Keratinocyte (primary cell): ENCODE results near the gene GRB14. TPM values are rescaled to one million over a fixed set of nuclear protein-coding genes. Genes with fewer than 3 reads are reported as not detected.

Experiments used
- DNase-seq: peaks from one replicate; pipeline ENCODE4 v3.0.0-alpha.2; 2011; ENCODE audit warnings: low read depth, missing footprints, low spot score
- FAIRE-seq: peaks from 2 replicates; lab custom pipeline; 2011; peaks lifted over from hg19 to GRCh38; lab: Jason Lieb, UNC
- H2AFZ ChIP-seq: 2 replicates; pipeline ENCODE4 v1.6.0; 2012; ENCODE audit warnings: low read length, control low read depth, inconsistent platforms; ENCODE audit not compliant: control insufficient read depth
- H3K27ac ChIP-seq: 2 replicates; pipeline ENCODE4 v1.5.1; 2011; ENCODE audit warnings: low read length; ENCODE audit not compliant: control insufficient read depth, insufficient read depth
- H3K27me3 ChIP-seq: 3 replicates; pipeline ENCODE4 v1.6.0; 2011; ENCODE audit warnings: low read length; ENCODE audit not compliant: control insufficient read depth, insufficient read depth; ENCODE audit errors: extremely low read depth
- H3K36me3 ChIP-seq, 2 experiments: 2 replicates in 1 of 2; 3 replicates in 1 of 2; pipeline ENCODE4 v1.5.1; 2011; ENCODE audit warnings: low read length in 2 of 2, mild to moderate bottlenecking in 1 of 2; ENCODE audit not compliant: control insufficient read depth in 2 of 2, insufficient read depth in 2 of 2; ENCODE audit errors: extremely low read depth in 1 of 2
- H3K4me1 ChIP-seq: 3 replicates; pipeline ENCODE4 v1.5.1; 2011; ENCODE audit warnings: low read length; ENCODE audit not compliant: control insufficient read depth, insufficient read depth; ENCODE audit errors: extremely low read depth
- H3K4me2 ChIP-seq: 3 replicates; pipeline ENCODE4 v1.6.0; 2011; ENCODE audit warnings: low read depth, low read length; ENCODE audit not compliant: control insufficient read depth, insufficient read depth; ENCODE audit errors: extremely low read depth
- H3K4me3 ChIP-seq, 3 experiments: fragments of 200-600 bp in 1 of 3; sonication (generic) in 1 of 3; 2 replicates in 2 of 3; 3 replicates in 1 of 3; pipeline ENCODE4 v1.5.1; 2011 to 2016; ENCODE audit warnings: low read length in 3 of 3, mild to moderate bottlenecking in 3 of 3, control low read depth in 2 of 3, inconsistent platforms in 1 of 3, low read depth in 1 of 3, mixed read lengths in 1 of 3, mixed run types in 1 of 3, moderate library complexity in 1 of 3; ENCODE audit not compliant: control insufficient read depth in 2 of 3, insufficient read depth in 2 of 3; ENCODE audit errors: extremely low read depth in 1 of 3
- H3K79me2 ChIP-seq: 2 replicates; pipeline ENCODE4 v1.6.0; 2012; ENCODE audit warnings: low read length; ENCODE audit not compliant: control insufficient read depth, insufficient read depth
- H3K9ac ChIP-seq: 3 replicates; pipeline ENCODE4 v1.6.0; 2011; ENCODE audit warnings: low read length; ENCODE audit not compliant: control insufficient read depth, insufficient read depth; ENCODE audit errors: extremely low read depth
- H3K9me1 ChIP-seq: 3 replicates; pipeline ENCODE4 v1.6.0; 2011; ENCODE audit warnings: low read length; ENCODE audit not compliant: control insufficient read depth, insufficient read depth; ENCODE audit errors: extremely low read depth
- H3K9me3 ChIP-seq: 2 replicates; pipeline ENCODE4 v1.5.1; 2012; ENCODE audit warnings: low read depth, low read length; ENCODE audit not compliant: control insufficient read depth
- H4K20me1 ChIP-seq: 3 replicates; pipeline ENCODE4 v1.6.0; 2011; ENCODE audit warnings: low read length; ENCODE audit not compliant: control insufficient read depth, insufficient read depth; ENCODE audit errors: extremely low read depth
- EZH2 ChIP-seq: IDR thresholded peaks from one replicate; pipeline ENCODE4 v1.6.1; 2012; ENCODE audit warnings: inconsistent platforms, mild to moderate bottlenecking, low read length, moderate library complexity
- dilution Hi-C: fragments of 300-500 bp; cut with MboI; formaldehyde crosslinking; loops from one replicate; pipeline ENCODE4 v1.7.0; 2020; ENCODE audit warnings: low sequenced_read_pairs; ENCODE audit not compliant: extremely low pct_ligation_motif_present
- polyA plus RNA-seq, 5 experiments: library from polyadenylated mRNA; depleted of rRNA in 3 of 5; stranded (reverse) in 3 of 5; stranded (forward) in 1 of 5; unstranded in 1 of 5; fragments of >200 nt; gene quantifications; 1 replicate in 1 of 5; 2 replicates in 3 of 5; 3 replicates in 1 of 5; pipeline versions ENCODE4 v1.2.1 to v1.2.3, GENCODE V29; 2011 to 2012; ENCODE audit warnings: missing spikeins in 2 of 5, low read depth in 1 of 5, low replicate concordance in 1 of 5
- TF ChIP-seq, protein P1 (sequence below), 3 experiments: IDR thresholded peaks in 1 of 3; conservative IDR thresholded peaks in 1 of 3; optimal IDR thresholded peaks in 1 of 3; 2 replicates in 2 of 3; 3 replicates in 1 of 3; pipeline versions ENCODE3 to v1.5.1; 2011; ENCODE audit warnings: low read length in 3 of 3, mild to moderate bottlenecking in 3 of 3, moderate library complexity in 2 of 3, control low read depth in 1 of 3, inconsistent platforms in 1 of 3; ENCODE audit not compliant: insufficient read depth in 2 of 3; ENCODE audit errors: extremely low read depth in 1 of 3

Gene GRB14
- polyA plus RNA-seq, 1 donor (not counting 4 experiments of a cell fraction or from before 2014, with no cell fraction given): 4.2 TPM

DNA sequence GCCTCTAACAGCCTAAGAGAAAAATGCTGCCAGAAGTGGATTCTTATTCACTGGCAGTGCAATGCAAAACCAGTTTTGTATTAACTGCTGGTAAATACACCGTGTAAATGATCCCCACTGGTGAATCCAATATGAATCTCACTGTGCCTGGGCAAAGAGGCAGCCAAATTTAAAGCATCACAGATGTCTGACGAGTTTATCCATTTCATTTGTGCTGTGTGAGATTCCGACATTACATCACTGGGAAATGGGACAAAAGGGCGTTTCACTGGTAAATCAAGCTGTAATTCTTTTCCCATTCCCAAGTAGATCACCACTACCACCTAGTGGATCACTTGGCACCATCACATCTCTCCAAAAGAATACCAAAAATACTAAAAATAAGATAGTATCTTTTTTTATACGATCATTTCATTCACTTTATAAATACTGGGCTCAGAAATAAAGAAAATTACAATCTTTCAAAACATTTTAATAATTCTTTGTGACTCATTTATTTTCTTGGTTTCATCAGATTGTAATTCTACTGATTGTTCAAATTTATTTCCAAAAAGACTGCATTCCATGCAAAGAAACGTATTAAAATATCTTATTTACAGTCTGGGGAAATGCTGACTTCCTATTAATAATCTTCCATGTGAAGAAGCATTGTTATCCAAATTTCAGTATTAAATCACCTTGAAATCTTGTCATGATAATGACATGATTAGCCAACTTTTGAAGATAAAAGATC lies 125.6 kb downstream of the GRB14 start:
- Histone ChIP-seq H3K9me3 (no peaks in the 10 kb centered on the region), H4K20me1 (no peaks in the 10 kb centered on the region), H2AFZ (no peak overlapping the region), H3K9ac (no peak overlapping the region), H3K4me3 (no peak overlapping the region), H3K4me2 (no peak overlapping the region), H3K79me2 (no peaks in the 10 kb centered on the region), H3K27ac (no peak overlapping the region), H3K9me1 (no peaks in the 10 kb centered on the region), H3K27me3 (no peaks in the 10 kb centered on the region), H3K36me3 (no peaks in the 10 kb centered on the region), H3K4me1 (no peaks in the 10 kb centered on the region)
- TF ChIP-seq, protein P1, sequence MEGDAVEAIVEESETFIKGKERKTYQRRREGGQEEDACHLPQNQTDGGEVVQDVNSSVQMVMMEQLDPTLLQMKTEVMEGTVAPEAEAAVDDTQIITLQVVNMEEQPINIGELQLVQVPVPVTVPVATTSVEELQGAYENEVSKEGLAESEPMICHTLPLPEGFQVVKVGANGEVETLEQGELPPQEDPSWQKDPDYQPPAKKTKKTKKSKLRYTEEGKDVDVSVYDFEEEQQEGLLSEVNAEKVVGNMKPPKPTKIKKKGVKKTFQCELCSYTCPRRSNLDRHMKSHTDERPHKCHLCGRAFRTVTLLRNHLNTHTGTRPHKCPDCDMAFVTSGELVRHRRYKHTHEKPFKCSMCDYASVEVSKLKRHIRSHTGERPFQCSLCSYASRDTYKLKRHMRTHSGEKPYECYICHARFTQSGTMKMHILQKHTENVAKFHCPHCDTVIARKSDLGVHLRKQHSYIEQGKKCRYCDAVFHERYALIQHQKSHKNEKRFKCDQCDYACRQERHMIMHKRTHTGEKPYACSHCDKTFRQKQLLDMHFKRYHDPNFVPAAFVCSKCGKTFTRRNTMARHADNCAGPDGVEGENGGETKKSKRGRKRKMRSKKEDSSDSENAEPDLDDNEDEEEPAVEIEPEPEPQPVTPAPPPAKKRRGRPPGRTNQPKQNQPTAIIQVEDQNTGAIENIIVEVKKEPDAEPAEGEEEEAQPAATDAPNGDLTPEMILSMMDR (optimal IDR thresholded peaks at IDR 0.05 in 1 of 3, IDR thresholded peaks at IDR 0.05 in 1 of 3, conservative IDR thresholded peaks at IDR 0.05 in 1 of 3; ENCODE audit: extremely low read depth in 1 of 3, insufficient read depth in 2 of 3, low read length in 3 of 3): peak; percentile 40 to 64 (median 47)
- TF ChIP-seq EZH2: no peak
- dilution Hi-C loops: loop anchor here (25.0 kb wide), 1 partner anchor 1333 kb away; no protein-coding TSS in a partner anchor
- FAIRE-seq (no peak), DNase-seq (no peak)

DNA sequence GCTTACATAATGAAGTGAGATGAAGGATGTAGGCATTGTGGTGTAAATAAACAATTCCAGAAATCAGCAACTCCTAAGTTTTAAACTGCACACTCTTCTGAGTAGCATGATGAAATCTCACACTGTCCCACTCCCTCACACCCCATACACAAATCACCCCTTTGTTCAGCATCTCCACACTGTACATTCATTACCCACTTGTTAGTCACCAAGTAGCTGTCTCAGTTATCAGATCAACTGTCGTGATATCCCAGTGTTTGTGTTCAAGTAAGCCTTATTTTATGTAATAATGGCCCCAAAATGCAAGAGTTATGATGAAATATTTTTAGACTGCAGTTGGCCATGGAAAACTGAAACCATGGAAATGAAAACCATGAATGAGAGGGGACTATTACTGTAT lies 135.7 kb downstream of the GRB14 start:
- Histone ChIP-seq H3K27ac (no peak overlapping the region), H3K9me3 (no peaks in the 10 kb centered on the region), H2AFZ (no peak overlapping the region), H3K79me2 (no peaks in the 10 kb centered on the region), H4K20me1 (no peaks in the 10 kb centered on the region), H3K4me3 (no peak overlapping the region), H3K36me3 (no peaks in the 10 kb centered on the region), H3K27me3 (no peaks in the 10 kb centered on the region), H3K9me1 (no peaks in the 10 kb centered on the region), H3K4me2 (no peak overlapping the region), H3K4me1 (no peaks in the 10 kb centered on the region), H3K9ac (no peak overlapping the region)
- DNase-seq: no peak
- TF ChIP-seq, protein P1 (optimal IDR thresholded peaks at IDR 0.05 in 1 of 3, IDR thresholded peaks at IDR 0.05 in 1 of 3, conservative IDR thresholded peaks at IDR 0.05 in 1 of 3; ENCODE audit: extremely low read depth in 1 of 3, insufficient read depth in 2 of 3, low read length in 3 of 3): no peak
- dilution Hi-C loops: loop anchor here (25.0 kb wide), 1 partner anchor 1323 kb away; no protein-coding TSS in a partner anchor
- no peak for FAIRE-seq
